ENCODE measurements around the gene AP5S1.

- TF ChIP-seq, protein P1, sequence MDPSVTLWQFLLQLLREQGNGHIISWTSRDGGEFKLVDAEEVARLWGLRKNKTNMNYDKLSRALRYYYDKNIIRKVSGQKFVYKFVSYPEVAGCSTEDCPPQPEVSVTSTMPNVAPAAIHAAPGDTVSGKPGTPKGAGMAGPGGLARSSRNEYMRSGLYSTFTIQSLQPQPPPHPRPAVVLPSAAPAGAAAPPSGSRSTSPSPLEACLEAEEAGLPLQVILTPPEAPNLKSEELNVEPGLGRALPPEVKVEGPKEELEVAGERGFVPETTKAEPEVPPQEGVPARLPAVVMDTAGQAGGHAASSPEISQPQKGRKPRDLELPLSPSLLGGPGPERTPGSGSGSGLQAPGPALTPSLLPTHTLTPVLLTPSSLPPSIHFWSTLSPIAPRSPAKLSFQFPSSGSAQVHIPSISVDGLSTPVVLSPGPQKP (CRISPR knock-in tag; IDR thresholded peaks at IDR 0.05): no peak
- TF ChIP-seq NR3C1 (CRISPR knock-in tag; IDR thresholded peaks at IDR 0.05) (no peak), ARHGAP35 (IDR thresholded peaks at IDR 0.05; ENCODE audit: partially characterized antibody) (no peak)
Measured at GRCh38 chr20:3784216-3784853, 36.0 kb upstream of the AP5S1 start.

Data from K562 (cell line).